MV-4-11 (cell line): Measurements from ENCODE around the gene PPARG.
"Not testable (repeated sequence)": the region's sequence is repeated elsewhere in the genome, so short reads cannot be mapped to it uniquely, and the experiment has no call there.

Source experiments
- DNase-seq: peaks from one replicate; lab custom pipeline; 2025; lab: John Stamatoyannopoulos, UW

PPARG gene

DNA sequence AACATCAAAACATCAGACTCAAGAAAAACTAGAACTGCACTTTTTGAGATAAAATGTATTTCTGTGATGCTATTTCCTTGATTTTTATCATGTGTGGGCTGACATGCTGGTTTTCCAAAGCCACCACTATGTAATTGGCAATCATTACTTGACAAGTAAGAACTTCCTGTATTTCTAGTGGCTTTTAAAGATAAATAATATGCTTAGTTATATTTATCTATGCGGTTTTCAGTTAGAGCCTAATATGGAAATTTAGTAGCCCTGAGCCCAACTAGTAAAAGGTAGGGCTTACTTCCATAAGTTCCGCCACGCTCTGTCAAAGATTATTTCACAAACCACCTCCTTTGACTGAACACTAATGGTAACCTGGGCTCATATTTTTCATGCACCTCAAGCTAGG is 91.6 kb downstream of the PPARG start:
- no peak for DNase-seq

DNA sequence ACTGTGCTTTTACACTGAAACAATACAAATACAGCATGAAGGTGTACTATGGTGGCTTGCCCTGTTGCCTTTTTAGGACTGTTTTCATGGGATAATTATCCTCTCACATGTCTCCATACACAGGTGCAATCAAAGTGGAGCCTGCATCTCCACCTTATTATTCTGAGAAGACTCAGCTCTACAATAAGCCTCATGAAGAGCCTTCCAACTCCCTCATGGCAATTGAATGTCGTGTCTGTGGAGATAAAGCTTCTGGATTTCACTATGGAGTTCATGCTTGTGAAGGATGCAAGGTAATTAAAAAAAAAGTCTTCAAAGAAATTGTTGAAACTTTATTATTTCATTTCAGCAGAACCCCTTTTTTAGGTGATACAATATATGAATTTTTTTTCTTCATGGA is 92.3 kb downstream of the PPARG start:
- no peak for DNase-seq

DNA sequence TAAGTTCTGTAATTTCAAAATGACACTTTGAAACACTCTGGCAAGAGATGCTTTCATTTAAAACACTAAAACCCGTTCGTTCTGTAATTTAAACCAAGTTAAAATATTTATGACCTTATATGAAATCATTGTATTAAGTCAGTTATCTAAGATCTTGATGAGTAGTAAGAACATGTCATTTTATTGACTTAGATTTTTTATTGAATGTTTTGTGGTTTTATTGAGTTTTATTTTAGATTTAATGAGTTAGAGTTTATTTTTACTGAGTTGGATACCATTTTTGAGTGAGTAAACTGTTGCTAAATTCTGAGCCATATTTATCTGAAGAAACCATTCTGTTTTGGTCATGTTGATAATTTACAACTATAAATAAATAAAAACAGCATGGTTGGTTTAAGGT is 94.3 kb downstream of the PPARG start:
- no peak for DNase-seq

DNA sequence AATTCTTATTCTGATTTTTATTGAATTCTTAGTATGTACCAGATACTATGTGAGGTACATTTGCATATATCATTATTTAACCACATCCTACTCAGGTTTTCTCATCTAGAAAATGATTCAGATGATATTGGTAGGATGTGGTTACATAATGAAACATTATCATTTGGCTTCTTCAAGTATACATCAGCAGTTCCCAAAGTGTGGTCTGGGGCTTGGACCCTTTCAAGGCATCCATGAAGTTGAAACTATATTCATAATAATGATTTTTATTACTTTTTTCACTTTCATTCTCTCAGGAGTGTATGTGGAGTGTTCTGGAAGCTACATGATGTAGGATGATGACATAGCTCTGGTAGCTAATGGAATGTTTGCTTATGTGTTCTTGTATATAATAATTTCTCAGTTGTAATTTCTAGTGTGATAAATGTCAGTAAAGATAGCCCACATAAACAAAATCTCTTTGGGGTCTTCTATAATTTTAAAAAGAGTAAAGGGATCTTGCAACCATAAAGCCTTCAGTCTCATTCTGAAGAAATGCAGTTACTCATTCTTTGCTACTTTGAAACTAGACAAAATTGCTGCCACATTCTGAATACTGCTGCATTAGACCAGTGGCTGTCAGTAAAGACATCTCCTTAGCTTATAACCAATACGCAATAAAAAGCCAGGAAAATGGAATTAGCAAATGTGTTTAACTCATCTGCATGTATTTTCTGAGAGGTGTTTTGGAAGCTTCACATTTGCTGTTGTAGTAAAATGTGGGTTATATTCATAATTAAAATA is 95.8 kb downstream of the PPARG start:
- no peak for DNase-seq

DNA sequence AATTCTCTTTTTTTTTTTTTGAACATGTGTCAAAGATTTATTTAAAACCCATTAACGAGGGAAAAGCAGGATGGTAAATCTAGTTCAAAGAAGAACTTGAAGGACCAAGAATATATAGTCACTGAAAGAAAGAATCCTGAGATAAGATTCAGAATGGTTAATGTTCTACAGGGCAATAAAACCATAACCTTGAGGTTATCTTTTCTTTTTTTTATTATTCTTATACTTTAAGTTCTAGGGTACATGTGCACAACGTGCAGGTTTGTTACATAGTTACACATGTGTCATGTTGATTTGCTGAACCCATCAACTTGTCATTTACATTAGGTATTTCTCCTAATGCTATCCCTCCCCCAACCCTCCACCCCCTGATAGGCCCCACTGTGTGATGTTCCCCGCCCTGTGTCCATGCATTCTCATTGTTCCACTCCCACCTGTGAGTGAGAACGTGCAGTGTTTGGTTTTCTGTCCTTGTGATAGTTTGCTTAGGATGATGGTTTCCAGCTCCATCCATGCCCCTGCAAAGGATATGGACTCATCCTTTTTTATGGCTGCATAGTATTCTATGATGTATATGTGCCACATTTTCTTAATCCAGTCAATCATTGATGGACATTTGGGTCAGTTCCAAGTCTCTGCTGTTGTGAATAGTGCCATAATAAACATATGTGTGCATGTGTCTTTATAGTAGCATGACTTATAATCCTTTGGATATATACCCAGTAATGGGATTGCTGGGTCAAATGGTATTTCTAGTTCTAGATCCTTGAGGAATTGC is 97.8 kb downstream of the PPARG start:
- not testable (repeated sequence) for DNase-seq

DNA sequence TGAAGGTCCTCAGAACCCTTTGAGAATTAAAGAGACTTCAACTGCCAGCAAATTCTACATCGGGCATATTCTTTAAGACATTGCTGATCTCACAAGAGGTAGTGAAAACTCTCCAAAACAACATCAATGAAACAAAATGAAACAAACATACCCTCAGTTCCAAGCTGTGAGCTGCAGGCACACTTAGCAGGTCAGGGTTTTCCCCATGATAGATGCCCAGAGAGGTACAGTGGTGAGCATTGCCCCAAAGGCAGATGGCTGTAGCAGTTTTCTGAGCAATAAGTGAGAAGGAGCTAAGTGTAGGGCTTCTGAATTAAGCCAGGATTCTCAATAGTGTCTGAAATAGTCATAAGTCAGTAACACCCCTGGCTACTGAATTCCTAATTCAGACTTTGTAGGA is 99.3 kb downstream of the PPARG start:
- DNase-seq, result no peak

DNA sequence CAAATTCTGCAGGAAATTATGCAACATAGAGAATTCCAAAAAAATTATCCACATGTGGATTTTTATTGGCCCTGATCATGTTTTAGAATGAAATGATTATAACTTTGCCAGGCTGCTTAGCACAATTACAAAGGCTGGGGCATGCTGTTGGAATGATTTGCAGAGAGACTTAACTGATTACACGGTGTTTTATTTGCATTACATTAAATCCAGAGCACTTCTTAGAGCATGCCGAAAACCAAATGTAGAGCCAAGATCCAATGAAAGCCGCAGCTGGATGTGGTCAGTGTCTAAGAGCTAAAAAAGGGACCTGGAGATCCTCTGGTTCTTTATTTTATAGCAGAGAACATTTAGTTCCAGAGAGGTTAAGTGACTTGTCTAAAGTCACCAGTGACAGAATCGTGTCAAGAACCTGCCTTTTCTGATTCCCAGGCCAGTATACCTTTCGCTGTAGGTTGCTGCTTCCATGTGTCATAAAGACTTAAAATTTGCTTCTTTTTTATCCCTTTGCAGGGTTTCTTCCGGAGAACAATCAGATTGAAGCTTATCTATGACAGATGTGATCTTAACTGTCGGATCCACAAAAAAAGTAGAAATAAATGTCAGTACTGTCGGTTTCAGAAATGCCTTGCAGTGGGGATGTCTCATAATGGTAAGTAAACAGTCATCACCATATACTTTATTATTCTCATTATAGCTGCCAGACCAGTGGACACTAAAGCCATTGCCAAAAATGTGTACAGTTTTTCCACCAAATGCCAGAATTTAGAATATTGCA is 103.4 kb downstream of the PPARG start:
- DNase-seq, result no peak

DNA sequence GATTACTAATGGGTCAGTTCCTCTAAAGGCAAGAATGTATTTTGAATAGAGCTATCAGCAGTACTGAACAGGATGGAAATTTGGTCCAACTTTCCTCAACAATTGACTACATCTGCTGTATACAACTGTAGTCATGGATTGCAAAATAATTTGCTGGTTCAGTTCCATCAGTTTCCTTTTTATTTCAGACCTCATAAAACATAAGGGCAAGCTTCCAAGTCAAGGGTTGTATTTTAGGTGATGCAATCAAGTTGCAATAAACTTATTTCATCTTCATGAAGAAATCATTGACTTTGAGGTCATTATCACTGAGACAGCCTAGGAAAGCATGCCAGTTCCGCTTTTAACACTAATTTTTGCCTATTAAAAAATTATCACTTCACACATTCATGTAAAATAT is 105.0 kb downstream of the PPARG start:
- DNase-seq, result peak; percentile 91

DNA sequence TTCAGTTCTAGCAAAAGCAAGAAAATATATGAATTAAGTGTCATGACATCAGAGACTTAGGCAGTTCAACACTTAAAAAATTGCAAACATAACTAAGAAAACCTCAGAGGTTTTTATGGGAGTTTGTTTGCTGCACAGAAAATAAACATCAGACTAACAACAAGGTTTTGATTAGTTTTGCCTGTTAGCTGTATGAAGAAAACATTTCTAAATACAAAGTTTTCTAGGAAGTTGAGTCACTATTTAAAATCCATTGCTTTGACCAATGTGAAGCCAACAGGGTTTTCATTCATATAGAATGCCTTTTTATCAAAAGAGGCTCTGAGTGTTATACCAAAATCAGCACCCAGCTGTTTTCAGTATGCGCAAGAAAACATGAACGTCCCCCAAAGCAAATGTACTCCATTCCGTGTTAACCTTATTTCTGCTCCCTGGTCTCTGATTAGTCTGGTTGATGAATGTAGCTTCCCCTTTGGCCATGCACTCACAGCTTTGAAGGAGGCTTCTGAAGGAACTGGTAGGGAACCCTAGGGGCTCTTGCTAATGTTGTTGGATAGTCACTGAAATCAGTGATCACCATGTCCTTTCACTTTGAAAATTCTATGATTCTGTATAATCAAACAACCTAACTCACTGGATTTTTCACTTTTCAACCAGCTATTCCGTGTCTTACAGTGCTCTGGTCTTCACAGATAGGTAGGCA is 105.8 kb downstream of the PPARG start:
- DNase-seq, result peak; percentile 30

DNA sequence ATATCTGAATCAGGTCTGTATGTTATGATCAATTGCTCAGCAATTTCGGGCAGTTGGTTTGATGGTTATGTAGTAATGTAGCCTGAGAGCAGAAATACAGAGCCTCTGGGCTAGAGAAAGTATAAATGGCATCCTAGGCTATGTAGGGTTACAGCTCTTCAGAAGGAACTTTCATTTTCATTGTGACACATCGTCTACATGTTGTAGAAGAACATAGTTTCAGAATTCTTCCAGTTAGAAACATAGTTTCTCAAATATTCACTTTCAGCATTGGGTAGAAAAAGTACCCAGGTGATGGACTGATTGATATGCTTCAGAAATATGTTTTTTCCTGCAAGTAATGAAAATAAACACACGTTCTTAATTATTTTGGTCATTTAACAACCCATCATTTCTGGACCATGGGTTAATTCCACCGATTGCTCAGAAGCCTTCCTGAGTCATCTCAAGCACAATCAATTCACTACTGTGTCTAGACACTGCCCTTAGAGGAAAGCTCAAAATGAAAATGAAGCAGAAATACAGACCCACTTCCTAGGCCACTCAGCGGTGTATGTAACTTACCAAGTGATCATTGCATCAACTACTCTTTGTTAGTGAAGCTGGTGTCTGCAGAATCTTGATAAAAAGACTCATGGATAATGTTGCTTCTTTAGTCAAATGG is 106.6 kb downstream of the PPARG start:
- peak; percentile 64 for DNase-seq

DNA sequence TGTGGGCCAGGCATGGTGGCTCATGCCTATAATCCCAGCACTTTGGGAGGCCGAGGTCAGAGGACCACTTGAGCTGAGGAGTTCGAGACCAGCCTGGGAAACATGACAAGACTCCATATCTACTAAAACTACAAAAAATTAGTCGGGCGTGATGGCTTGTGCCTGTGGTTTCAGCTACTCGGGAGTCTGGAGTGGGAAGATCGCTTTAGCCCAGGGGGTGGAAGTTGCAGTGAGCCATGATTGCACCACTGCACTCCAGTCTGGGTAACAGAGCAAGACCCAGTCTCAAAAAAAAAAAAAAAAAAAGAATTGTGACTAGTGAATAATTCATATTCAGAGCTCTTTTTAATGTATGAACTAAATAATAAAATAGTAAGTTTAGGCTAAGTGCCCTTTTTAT is 107.6 kb downstream of the PPARG start:
- peak; percentile 16 for DNase-seq

DNA sequence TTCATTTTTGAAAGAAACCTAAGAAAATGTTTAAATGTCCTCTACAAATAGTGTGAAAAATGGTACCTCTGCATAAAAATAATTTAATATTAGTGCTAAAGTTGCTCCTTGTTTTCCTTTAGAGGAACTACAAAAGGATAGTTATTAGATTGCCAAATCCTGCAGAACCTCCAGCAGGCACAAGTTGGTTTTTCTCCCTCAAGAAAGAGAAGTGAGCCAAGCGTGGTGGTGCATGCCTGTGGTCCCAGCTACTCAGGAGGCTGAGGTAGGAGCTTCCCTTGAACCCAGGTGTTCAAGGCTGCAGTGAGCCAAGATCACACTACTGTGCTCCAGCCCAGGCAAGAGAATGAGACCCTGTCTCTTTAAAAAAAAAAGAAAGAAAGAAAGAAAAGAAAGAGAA is 110.4 kb downstream of the PPARG start:
- peak; percentile 60 for DNase-seq

DNA sequence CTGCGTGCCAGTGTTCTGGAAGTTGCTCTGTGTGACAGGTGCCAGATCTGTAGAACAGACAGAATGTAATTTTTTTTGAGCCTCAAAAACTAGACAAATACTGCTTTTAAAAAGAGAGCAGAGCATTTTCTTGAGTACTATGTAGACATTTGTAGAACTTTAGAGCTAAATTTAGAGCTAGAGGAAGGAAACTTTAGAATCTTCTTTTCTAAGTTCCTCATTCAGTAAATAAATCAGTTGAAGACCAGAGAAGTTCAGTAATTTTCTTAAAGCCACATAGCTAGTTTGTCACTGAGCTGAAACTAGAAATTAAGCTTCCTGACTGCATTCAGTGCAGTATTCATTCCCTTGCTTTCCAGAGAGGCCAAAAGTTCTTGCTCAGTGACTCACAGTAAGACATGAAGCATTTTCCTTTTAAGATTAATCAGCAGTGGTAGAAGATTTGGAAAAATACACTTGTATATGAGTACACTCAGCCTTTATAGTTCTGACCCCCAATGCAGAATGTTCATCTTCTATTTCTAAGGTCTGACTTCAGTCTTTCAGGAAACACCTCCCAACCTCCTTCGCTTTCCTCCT is 111.8 kb downstream of the PPARG start:
- DNase-seq, result peak; percentile 76

DNA sequence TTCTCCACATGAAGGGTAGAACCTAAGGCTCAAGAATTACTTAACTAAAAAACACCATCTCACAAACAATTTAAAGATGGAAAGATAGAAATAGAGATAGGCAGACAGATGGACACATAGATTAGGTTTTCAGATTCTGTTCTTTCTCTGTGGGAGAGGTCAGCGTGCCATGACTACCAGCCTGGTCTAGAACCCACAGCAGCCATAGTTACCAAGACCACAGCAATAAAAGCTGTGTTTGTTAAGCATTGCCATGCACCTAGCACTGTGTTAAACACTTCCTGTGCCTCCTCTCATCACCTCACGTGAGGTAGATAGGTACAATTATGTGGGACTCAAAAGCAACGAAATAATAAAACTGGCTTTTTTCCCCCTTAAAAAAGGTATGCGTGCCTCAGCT is 112.3 kb downstream of the PPARG start:
- no peak for DNase-seq

DNA sequence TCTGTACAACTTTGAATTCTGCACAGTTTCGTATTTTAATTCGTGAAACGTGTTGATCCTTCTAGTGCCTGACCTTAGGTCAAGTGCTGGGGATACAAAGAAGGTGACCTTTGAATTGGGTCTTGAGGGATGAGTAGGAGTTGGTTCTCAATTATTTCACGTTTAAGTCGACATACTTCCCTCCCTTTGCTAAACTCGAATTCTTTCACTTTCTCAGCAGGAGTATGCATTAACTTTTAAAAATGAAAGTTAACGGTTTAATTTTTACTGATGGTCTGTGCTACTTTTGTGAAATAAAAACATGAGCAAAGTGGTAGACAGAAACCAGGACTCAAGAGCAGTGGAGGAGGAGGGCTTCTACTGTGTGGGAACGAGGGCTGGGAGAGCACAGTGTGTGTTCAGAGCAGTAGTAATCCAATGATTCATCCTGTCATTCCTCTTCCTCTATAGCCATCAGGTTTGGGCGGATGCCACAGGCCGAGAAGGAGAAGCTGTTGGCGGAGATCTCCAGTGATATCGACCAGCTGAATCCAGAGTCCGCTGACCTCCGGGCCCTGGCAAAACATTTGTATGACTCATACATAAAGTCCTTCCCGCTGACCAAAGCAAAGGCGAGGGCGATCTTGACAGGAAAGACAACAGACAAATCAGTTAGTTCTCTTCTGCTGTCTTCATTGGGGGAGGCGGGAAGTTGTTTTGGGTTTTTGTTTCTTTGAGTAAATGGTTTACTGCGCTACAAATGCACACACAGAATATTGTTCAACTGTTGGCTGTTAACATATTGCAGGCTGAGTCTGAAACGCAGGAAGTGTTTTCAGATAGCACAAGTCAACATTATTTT is 116.8 kb downstream of the PPARG start:
- peak; percentile 90 for DNase-seq

DNA sequence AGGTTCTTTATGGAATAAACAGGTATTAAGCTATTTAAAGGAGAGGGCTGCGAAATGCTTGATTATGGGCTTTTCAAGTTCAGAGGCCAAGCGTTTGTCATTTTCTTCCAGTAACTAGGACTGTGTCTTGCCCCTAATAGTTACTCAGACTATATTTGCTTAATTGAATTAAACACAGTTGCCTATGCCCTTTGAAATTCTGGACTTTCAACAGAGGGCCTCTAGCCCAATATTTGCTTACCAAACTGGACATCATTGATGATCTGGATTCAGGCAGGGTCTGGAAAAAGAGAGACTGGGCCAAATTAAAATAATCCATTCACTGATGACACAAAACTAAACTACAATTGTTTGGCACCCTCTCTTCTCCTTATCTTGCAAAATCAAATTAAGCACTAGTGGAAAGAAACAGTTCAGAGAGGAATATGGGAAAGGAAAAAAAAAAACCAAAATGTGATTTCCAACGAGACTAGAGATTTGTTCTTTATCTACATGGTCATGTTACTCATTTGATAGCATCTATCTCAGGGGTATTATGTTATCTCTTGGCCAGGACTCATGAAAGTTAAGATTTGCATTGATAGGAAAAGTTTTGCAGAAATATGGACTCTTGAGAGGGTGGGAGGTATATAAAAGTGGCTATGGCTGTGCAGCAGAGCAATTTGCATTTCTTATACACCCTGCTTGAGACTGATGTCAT is 120.3 kb downstream of the PPARG start:
- no peak for DNase-seq

DNA sequence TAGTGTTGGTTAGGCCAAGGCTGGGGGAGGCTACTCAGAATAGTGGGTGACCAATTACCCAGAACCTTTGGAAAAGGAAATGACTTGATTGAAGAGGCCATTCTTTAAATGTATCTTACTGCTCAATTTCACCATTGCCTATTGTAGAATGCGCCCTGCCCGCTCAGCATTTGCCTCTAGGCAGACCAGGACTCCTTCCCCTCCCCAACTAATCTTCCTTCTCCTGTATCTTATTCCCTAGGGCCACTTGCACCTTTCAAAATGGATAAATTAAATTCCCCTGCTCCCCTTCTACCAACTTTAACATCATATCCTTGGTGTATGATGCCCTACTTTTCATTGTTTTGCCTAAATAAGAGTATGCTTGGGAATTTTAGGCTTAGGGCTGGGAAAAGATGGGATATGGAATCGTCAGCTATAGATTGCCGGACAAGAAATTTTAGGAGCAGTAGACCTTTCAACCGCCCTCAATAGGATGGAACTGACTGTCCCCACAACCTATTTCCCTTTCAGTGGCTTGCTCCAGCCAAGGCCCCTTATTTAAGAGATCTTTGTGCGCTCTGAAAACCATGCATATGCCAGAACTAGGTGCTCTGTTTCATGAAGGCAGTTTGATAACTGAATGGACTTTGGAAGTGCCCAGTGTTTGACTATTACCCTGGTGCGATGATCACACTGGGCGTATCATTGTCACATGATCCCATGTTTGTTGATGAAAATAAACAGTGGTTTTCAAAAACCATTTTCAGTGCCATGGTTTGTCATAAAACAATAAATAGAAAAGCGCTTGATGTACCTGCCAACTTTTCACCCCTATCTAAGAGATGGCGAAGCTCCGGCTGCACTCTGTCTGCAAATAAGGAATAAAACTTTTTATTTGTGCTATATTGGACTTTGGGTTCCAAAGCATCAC is 121.1 kb downstream of the PPARG start:
- DNase-seq, result no peak

DNA sequence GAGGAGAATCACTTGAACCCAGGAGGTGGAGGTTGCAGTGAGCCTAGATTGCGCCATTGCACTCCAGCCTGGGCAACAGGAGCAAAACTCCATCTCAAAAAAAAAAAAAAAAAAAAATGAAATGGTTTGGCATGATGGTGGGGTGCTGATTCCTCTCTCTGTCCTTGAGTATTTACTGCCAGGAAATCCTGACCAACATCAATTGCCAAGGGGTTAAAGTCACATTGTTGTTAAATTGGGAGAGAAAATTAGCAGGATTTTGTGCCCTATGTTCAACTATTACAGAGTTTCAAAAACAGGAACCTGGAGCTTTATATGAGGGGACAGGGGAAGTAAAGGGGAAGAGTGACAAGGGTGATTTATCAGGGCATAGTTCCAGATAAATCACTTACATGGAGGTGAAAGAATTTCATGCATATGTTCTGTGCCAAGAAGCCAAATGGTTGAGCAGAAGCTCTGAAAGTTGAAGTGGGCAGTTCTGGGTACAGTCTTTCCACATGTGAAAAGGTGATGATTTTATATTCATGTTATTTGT is 124.9 kb downstream of the PPARG start:
- DNase-seq, result peak; percentile 52
